Colon (tissue), 2 donors: ENCODE data around the gene DENND4C.
"Not testable (repeated sequence)": the region's sequence is repeated elsewhere in the genome, so short reads cannot be mapped to it uniquely, and the experiment has no call there.

Source experiments
- FAIRE-seq: peaks from 2 replicates; lab custom pipeline; 2012; peaks lifted over from hg19 to GRCh38; lab: Jason Lieb, UNC
- donor health status: control.
- donor health status: control.

Gene DENND4C

GRCh38 chr9:19224563-19224962 is 5.9 kb upstream of the DENND4C start:
- FAIRE-seq = no peak

- no peak for FAIRE-seq
Measured at GRCh38 chr9:19229595-19230354, 718 bp upstream of the DENND4C start.

GRCh38 chr9:19231126-19231903 is 822 bp downstream of the DENND4C start:
- no peak for FAIRE-seq

- FAIRE-seq = no peak
Measured at GRCh38 chr9:19231904-19232822, 1.7 kb downstream of the DENND4C start.

GRCh38 chr9:19232823-19233194 is 2.3 kb downstream of the DENND4C start:
- no peak for FAIRE-seq

GRCh38 chr9:19233344-19233743 is 2.9 kb downstream of the DENND4C start:
- FAIRE-seq = no peak

- FAIRE-seq = no peak
Measured at GRCh38 chr9:19239955-19240354, 9.5 kb downstream of the DENND4C start.

GRCh38 chr9:19241728-19242127 is 11.2 kb downstream of the DENND4C start:
- no peak for FAIRE-seq

- no peak for FAIRE-seq
Measured at GRCh38 chr9:19243366-19244033, 13.0 kb downstream of the DENND4C start.

GRCh38 chr9:19246891-19247290 is 16.4 kb downstream of the DENND4C start:
- FAIRE-seq = no peak

GRCh38 chr9:19247420-19247819 is 16.9 kb downstream of the DENND4C start:
- FAIRE-seq = no peak

- not testable (repeated sequence) for FAIRE-seq
Measured at GRCh38 chr9:19250346-19250745, 19.9 kb downstream of the DENND4C start.

- FAIRE-seq = not testable (repeated sequence)
Measured at GRCh38 chr9:19251203-19251602, 20.7 kb downstream of the DENND4C start.

- not testable (repeated sequence) for FAIRE-seq
Measured at GRCh38 chr9:19251622-19252021, 21.1 kb downstream of the DENND4C start.

GRCh38 chr9:19252174-19252884 is 21.8 kb downstream of the DENND4C start:
- no peak for FAIRE-seq

- FAIRE-seq = no peak
Measured at GRCh38 chr9:19252885-19253219, 22.4 kb downstream of the DENND4C start.

- FAIRE-seq = no peak
Measured at GRCh38 chr9:19255112-19255511, 24.6 kb downstream of the DENND4C start.

GRCh38 chr9:19255821-19256220 is 25.3 kb downstream of the DENND4C start:
- no peak for FAIRE-seq

GRCh38 chr9:19259665-19260255 is 29.3 kb downstream of the DENND4C start:
- FAIRE-seq = not testable (repeated sequence)

- FAIRE-seq = not testable (repeated sequence)
Measured at GRCh38 chr9:19265602-19266001, 35.1 kb downstream of the DENND4C start.
